Stimulated activated CD4-positive, alpha-beta T cell treated with anti-CD3 and anti-CD28 coated beads, Interleukin-1b, Interleukin-23, amount 100 ng/mL, for 24 hours (primary cell): ENCODE results near the gene ZNF232.
"Not testable (repeated sequence)": the region's sequence is repeated elsewhere in the genome, so short reads cannot be mapped to it uniquely, and the experiment has no call there.

Source experiments
- DNase-seq, 4 experiments: peaks; one replicate each; pipeline ENCODE4 v3.0.0-alpha.2; 2020; ENCODE audit warnings: low read depth in 4 of 4, low spot score in 1 of 4

The ZNF232 gene

DNA sequence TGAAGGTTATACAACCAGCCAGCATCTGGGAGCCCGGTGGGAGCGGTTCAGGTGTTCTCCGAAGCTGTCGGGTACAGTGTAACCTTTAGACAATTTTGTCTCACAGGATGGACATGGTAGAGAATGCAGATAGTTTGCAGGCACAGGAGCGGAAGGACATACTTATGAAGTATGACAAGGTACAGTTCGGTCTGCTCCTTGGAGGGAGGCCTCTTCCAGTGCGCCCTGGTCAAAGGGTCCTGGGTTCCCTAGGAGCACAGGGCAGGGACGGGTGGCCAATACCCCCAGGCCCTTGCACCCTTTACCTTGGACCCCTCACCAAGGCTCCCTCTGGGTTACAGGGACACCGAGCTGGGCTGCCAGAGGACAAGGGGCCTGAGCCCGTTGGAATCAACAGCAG, 18.6 kb upstream of the ZNF232 start:
- not testable (repeated sequence) for DNase-seq

DNA sequence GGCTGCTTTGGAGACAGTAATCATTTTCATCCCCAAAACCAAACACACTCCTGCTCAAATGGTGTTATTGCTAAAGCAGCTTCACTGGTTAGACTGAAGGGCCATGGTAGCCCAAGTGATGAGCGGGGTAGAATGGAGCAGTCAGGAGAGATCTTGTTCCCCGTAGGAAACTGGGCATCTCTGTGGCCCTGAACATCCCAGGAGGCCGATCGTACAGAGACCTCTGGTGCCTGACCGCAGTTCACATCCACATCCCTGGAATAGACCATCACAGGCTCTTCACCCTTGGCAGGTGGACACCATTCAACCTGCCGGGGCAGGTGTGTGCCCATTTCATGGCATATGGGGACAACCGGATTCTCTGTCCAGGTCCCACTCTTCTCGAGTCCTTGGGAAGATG, 18.1 kb upstream of the ZNF232 start:
- not testable (repeated sequence) for DNase-seq

DNA sequence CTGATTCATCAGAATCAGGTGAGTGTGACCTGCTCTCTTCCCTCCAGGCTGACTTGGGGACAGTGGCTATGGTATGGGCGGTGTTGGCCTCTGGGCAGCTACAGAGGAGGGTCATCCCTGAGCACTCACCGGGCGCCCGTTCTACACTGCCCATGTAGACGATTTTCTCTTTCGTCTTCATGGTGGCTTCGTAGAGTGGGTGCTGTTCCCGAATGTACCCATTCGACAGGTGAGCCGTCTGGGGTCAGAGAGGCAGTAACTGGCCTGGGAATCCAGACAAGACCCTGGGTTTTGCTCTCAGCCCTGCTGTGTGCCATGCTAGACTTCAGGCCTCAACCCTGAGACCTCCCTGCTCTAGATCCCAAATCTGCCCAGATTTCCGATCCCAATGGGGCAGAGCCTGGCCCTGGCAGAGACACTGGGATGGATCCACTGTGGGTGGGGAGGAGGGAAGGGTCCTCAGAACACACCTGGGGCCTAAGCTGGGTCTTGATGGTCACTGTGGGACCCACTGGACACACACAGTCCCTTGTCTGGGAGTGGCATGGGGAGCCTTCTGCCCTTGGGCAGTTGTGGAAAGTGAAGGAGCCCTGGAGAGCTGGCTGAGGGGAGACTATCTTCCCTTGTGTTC, 17.3 kb upstream of the ZNF232 start:
- DNase-seq: no peak

DNA sequence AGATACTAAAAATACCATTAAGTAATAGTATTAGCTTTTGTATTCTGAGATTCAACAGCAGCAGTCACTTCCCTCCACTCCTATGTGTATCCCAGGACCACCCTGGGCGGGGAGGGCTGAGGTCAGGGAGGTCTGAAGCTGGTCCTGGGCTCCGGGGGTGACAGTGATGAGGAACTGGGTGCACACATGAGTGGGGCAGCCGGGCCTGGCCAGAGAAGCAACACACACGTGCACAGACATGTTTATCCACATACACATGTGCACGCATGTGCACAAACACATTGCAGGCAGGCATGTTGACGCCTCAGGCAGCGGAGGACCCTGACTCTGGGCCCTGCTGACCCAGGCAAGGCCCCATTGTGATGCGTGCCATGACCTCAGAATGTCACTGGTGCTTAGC, 16.7 kb upstream of the ZNF232 start:
- not testable (repeated sequence) for DNase-seq

DNA sequence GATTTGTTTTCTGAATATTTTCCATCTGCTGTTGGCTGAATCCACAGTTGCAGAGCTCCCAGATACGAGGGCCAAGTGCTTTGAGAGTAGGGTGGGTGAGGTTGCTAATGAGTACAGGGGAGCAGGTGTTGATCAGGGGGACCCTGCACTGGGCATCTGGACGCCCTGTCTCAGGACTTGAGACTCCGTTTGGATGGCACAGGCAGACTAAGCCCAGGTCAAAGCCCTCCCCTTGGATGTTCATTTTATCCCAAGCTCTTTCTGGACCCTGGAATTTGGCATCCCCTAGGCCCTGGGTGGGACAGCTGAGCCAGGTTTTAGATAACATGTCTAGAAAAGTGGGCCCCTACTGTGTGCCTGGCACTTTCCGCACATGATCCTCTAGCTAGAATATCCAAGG, 16.2 kb upstream of the ZNF232 start:
- no peak for DNase-seq

DNA sequence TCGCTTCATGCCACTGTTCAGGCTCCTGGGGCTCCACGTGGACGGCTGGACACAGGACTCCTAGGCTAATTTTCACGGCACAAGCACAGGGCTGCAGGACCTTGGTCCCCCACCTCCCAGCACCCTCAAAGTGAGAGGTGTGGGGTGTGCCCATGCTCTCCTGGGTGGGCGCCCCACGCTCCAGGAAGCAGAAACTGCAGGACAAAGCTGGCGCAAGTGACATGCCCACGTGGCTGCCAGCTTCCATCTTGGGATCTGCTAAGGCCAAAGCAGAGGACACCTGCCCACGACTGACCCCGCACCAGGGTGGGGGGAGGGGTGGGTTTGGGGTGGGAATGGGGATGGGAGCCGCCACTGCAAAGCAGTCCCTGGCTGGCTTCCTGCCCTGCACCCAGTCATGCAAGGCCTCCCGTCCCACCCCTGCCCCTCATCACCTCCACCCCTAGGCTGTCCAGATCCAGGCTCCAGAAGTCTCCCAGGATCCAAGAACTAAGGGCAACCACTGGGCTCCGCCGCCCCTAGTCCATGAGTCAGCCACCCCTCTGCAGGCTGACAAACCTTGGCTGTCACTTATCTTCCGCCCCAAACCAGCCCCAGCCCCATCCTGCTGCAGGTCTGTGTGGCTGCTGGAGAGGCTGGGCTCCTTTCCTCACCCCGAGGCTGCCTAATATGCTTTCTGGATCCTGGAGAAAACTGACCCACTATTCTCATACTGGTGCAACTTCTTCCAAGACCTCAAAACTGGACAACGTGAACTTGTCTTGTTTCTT, 15.2 kb upstream of the ZNF232 start:
- no peak for DNase-seq

DNA sequence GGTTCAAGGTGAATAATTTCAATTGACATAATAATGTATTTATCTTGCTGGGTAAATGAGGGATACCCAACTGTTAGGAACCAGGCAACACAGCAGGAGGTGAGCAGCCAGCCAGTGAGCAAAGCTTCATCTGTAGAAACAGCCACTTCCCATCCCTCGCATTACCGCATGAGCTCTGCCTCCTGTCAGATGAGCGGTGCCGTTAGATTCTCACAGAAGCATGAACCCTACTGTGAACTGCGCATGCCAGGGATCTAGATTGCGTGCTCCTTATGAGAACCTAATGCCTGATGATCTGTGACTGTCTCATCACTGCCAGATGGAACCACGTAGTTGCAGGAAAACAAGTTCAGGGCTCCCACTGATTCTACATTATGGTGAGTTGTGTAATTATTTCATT, 13.2 kb upstream of the ZNF232 start:
- DNase-seq: not testable (repeated sequence)

DNA sequence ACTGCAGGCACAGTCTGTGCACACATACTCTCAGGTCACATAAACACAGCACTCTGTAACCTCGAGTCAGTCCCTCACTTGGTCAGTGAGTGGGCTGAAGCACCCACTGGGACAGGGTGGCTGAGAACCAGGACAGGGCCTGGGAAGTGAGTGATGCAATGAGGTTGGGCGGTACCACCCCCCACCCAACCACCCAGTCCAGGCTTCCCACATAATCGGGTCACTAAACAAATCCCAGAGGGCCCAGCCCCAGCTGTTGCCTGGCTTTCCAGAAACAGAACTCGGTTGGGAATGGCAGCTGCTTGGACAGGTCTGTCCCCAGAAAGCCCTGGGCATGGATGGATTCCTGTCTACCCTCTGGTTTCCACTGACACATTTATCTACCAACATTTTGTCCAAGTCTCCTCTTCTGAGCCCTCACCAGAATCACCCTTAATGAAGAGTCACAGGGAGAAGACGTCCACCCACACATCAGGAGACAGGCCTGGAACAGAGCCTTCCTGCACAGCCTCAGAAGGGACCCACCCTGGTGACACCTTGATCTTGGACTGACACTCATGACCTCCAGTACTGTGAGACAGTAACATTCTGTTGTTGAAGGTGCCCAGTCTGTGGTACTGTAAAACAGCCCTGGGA, 12.6 kb upstream of the ZNF232 start:
- not testable (repeated sequence) for DNase-seq

DNA sequence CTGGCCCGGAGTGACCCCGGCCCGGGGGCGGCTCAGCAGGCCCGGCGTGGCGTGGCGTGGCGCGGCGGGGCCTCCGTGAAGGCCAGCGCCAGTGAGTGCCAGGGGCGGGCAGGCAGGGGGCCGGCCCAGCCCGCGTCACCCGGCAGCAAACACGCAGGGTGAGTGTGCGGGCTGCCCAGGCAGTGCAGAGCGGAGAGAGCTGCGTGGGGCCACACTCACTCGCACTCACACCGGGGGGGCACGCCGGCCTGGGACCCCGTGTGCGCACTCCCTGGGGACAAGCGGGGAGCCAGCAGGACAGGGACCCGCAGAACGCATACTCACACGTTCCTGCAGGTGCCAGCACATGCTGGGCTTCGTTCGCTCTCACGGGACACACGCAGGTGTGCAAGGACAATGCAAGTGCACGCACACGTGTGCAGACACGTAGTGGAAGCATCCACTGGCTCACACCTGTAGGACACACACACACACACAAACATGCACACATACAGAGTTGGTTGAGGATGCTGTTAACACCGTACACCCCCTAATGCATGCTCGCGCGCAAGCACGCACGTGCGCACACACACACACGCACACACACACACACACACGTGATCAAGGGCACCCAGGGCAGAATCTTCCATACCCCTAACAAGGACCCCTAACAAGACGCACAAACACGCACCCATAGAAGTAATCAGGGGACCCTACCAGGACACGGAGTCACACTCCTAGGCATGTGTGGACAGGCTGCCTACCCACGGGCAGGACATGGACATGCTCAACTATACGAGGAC, 11.9 kb upstream of the ZNF232 start:
- DNase-seq: no peak

DNA sequence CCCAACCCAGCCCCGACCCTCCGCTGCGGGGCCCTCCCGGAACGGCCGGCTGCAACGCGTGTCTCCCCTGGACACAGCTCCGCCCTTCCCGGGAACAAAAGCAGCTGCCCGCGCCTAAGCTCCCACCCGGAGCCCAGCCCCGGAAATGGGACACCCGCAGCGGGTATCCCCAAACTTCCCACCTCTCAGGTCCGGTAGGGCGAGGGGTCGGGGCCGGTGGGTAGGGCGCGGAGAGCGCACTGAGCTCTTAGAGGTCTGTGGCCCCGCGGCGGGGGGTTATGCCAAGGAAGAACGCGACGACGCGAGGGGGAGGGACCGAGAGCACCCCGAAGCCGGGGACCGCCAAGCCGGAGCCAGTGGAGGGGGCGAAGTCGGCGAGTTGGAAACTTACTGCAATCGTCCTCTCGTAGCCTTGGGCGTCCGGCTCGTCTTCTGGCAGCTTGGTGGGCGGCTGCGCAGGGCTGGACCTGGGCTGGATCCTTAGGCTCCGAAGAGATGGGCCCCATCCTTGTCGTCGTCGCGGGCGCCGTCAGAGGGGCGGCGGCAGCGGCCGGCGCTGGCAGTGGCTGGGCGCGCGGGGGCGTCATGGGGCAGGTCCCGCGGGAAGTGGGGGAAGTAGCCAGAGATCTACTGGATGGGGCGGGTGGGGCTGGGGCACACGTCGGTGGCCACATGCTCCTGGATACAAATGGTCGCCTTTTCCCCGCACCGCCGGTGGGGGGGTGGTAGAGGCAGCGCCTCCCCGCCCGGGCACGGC, 11.1 kb upstream of the ZNF232 start:
- DNase-seq: no peak

DNA sequence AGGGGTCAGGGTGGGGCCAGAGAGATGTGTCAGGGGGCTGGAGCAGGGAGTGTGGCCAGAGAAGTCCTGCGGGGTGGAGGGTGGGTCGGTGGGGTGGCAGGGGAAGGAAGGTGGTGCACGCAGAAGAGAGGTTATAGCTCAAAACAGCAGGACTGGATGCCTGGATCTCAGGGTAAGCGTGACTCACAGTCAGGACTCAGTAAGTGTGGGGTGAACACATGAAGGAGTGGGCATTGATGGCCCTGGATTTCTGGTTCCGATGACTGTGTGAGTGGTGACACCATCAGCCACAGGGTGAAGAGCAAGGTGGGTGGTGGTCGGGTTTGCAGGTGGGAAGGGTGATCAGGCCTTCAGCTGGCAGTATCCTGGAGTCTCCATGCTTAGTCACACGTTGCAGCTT, 10.4 kb upstream of the ZNF232 start:
- not testable (repeated sequence) for DNase-seq

DNA sequence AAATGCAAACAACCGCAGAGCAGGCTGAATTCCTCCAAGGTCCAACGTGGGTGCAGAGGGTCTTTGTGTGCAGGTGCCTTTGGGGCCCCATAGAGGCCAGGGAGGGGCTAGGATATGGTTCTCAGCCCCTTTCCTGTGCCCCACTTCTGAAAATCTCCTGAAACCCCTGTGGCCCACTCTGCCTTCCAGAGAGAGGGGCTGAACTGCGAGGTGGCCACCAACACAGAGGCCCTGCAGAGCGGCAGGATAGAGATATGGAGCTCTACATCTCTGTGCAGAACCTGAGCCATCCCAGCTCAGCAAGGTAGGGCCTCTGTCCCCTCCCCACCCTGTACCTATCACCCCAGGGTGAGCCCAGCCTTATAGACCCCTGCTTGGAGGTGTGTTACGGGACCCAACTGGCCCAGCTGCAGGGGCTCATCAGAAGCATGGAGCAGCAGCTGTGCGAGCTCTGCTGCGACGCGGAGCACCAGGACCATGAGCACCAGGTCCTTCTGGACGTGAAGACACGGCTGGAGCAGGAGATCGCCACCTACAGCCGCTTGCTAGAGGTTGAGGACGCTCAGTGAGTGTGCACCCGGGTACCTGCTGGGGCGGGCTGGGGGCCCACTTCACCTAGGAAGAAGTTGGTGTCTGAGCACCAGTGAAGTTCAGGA, 9.6 kb upstream of the ZNF232 start:
- no peak for DNase-seq

DNA sequence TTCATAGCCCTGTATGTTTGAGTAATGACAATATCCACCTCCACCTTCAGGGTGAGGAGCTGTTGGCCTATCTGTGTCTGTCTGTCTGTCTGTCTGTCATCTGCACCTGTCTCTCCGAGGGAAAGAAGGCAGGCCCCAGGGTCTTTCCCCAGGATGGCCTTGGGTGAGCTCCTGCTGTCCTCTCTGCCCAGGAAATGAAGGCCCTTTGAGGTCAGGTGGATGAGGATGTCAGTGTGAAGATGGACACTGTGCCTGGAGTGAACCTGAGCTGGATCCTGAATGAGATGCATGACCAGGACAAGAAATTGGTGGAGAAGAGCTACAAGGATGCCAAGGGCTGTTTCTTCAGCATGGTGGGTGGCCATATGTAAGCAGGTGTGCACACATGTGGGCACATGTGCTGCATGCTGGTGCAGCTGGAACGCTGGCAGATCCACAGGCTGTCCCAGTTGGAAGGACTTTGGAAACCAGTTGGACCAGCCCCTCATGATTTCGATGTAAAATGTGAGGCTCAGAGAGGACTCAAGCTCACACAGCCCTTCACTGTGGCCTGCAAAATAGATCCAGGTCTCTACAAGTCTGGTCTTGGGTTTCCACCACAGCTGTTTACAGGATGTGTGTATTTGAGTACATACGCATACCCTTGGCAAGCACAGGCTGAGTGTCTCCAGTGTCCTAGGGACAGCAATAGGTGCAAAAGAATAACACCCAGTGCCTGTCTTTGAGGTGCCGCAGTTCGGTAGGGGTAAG, 8.9 kb upstream of the ZNF232 start:
- not testable (repeated sequence) for DNase-seq

DNA sequence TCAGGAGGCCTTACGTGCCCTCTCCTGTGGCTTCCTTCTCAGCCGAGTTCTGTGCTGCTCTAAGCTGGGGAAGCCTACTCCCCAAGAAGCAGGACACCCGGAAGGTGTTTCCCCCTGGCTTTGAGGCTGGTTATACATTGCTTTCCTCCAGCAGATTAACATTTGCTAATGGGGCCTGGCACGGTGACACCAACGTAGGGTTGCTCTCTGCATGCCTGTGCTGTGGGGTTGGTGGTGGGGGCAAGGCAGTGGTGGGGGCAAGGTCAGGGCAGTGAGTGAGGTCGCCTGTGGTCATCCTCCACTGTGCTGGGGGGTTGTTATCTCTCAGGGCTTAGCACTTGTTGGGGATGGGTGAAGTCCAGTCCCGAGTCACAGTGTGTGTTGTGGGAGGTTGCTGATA, 8.4 kb upstream of the ZNF232 start:
- DNase-seq: no peak

DNA sequence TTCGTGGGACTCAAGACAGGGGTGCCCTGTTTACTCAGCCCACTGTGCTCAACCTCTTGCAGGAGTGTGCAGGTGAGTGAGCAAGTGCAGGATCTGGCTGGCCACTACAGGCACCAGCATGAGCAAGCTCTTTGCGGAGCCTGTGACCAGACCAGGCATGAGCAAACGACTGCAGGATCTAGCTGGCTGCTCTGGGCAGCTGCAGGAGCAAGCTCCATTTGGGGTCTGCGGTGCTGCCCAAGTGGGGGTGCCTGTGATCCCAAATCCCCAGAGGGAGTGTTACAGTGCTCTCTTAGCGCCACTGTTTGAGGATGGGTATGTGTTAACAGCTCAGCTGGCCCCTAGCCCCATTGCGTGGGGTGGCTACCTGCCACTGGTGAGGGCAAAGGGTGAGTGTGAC, 6.5 kb upstream of the ZNF232 start:
- DNase-seq: no peak

DNA sequence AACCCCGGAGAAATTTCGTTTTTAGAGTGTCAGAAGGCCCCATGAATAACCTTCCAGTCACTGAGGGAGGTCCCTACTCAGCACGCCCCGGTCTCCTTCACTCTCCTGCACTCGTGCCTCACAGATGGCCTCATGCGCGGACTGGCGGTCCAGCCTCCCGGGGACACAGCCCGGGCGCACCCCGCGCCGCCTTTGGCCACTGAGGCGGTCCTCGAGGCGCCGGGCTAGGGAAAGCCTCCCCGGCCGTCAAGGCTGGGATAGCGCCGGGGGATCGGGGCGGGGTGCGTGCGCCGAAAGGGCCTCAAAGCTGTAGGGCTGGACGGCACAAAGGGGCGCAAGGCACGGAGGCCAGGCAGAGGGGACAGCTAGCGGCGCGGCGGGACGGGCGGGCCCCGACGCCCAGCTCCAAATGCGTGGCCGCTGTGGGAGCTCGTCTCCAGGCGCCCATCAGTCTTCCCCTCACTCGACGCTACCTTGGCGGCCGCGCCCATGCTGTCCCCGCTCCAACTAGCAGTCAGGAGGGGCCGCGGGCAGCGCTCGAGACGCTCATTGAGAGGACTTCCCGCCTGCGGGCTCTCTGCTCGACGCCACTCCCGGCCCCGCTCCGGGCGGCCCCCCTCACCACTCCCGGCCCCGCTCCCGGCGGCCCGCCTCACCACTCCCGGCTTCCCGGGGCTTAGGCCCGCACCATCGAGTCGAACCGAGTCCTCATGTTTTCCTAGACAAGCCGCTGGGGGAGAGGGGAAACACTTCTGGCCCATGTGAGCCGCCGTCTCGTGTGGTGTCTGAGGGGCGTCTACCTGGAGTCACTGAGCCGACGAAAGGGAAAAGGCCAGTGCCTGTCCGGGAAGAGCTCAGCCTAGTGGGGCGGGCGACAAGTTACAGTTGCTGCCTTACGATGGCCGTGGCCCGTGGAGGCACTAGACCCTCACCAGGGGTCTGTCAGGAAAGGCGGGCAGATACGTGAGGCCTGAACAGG, 4.3 kb upstream of the ZNF232 start, which contains the start of gene USP6:
Gene USP6, plus strand, starts transcription at position 360 of the 979 bp plus-strand sequence. CDS start 14,336 bp downstream, outside the sequence.
- DNase-seq: no peak

DNA sequence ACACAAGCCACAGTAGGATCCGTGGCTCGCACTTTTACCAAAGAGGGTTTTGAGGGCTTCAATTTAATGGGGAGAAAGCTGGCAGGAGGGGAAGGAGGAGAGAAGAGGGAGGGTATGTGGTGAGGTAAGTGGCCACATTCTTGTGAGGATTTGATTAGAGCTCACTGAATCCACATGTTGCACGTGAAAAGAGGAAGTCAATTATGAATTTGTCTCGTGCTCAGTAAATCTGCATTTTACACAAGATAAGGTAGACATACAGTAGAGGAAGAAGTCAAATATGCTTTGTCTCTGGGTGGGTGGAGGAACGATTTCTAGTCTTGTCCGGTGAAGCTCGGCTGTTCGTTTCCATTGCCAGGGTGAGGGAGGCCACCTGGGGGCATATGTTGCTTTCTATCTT, 862 bp downstream of the ZNF232 start:
- no peak for DNase-seq

DNA sequence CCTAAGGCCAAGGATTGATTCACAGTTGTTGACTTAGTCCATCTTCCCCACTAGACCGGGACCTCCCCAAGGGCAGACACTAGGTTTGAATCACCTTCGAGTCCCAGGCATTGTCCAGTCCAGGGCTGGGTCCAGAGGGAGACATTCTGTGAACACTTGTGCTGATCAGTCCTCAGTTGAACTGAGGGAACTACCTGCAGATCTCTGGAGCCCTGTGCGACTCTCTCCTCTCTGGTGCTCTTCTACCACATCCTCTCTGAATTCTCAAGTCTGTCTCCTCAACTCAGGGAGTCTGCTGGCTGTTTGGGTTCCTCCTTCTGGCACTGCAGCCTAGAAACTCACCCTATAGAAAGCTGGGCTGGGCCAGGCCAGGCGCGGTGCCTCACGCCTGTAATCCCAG, 10.8 kb downstream of the ZNF232 start:
- DNase-seq: no peak
